ENCODE results near the gene ARHGEF18. TPM values are rescaled to one million over a fixed set of nuclear protein-coding genes. Genes with fewer than 3 reads are reported as not detected.

Gene ARHGEF18
- total RNA-seq, 1 experiment from 2014 or later: 77.4 TPM

GRCh38 chr19:7327802-7328201 lies 20.9 kb upstream of the ARHGEF18 start:
- intact Hi-C loops (cut with micrococcal nuclease; ENCODE audit: unreplicated experiment): no loop called here
- H3K9me3 ChIP-seq (ENCODE audit: insufficient read depth, low read depth): no peaks in the 10 kb centered on the region
- no peaks in the 10 kb centered on the region for H3K9me2 ChIP-seq (ENCODE audit: insufficient read depth)
- ChIA-PET CTCF (interaction anchor here (0.6 kb wide), 1 partner anchor 8 kb away, joined by 5 read pairs; no protein-coding TSS in a partner anchor), POLR2A (ENCODE audit: unreplicated experiment) (interaction anchor here (0.6 kb wide), 1 partner anchor 44 kb away, joined by 3 read pairs; no protein-coding TSS in a partner anchor)
- H2AFZ ChIP-seq: no peak overlapping the region
- no peak for TF ChIP-seq EZH2 (IDR thresholded peaks at IDR 0.05; ENCODE audit: low read depth)
- TF ChIP-seq CTCF (conservative IDR thresholded peaks at IDR 0.05): no peak
- H3K4me2 ChIP-seq: no peak overlapping the region
- no peaks in the 10 kb centered on the region for H3K79me2 ChIP-seq (ENCODE audit: low read depth)
- H4K20me1 ChIP-seq (ENCODE audit: insufficient read depth): no peaks in the 10 kb centered on the region
- no peaks in the 10 kb centered on the region for H3K27me3 ChIP-seq (ENCODE audit: insufficient read depth, low read depth)
- no peak overlapping the region for H3K4me3 ChIP-seq
- no TSS peak for BruUV-seq (replicated peaks)
- H3K27ac ChIP-seq: no peak overlapping the region
- no peaks in the 10 kb centered on the region for H3K36me3 ChIP-seq (ENCODE audit: low read depth)
- no peaks in the 10 kb centered on the region for H3F3A ChIP-seq (ENCODE audit: insufficient read depth, low read depth)
- DNase-seq: no peak
- H3K4me1 ChIP-seq (replicated peaks; ENCODE audit: insufficient read depth): no peaks in the 10 kb centered on the region

GRCh38 chr19:7328647-7329046 lies 20.1 kb upstream of the ARHGEF18 start:
- Histone ChIP-seq H2AFZ (no peak overlapping the region), H3K4me1 (replicated peaks; ENCODE audit: insufficient read depth) (no peaks in the 10 kb centered on the region), H3K27me3 (ENCODE audit: insufficient read depth, low read depth) (no peaks in the 10 kb centered on the region), H3F3A (ENCODE audit: insufficient read depth, low read depth) (no peaks in the 10 kb centered on the region), H3K9me3 (ENCODE audit: insufficient read depth, low read depth) (no peaks in the 10 kb centered on the region), H4K20me1 (ENCODE audit: insufficient read depth) (no peaks in the 10 kb centered on the region), H3K4me2 (no peak overlapping the region), H3K36me3 (ENCODE audit: low read depth) (no peaks in the 10 kb centered on the region), H3K79me2 (ENCODE audit: low read depth) (no peaks in the 10 kb centered on the region), H3K4me3 (no peak overlapping the region), H3K27ac (no peak overlapping the region), H3K9me2 (ENCODE audit: insufficient read depth) (no peaks in the 10 kb centered on the region)
- no TSS peak for BruUV-seq (replicated peaks)
- POLR2A ChIA-PET (ENCODE audit: unreplicated experiment): interaction anchor here (0.6 kb wide), 1 partner anchor 44 kb away, joined by 3 read pairs; no protein-coding TSS in a partner anchor
- DNase-seq: no peak
- intact Hi-C loops (cut with micrococcal nuclease; ENCODE audit: unreplicated experiment): no loop called here
- CTCF ChIA-PET: interaction anchor here (0.6 kb wide), 1 partner anchor 7 kb away, joined by 5 read pairs; no protein-coding TSS in a partner anchor
- TF ChIP-seq CTCF (conservative IDR thresholded peaks at IDR 0.05): no peak
- no peak for TF ChIP-seq EZH2 (IDR thresholded peaks at IDR 0.05; ENCODE audit: low read depth)

GRCh38 chr19:7331446-7331845 lies 17.3 kb upstream of the ARHGEF18 start:
- no peaks in the 10 kb centered on the region for H3K79me2 ChIP-seq (ENCODE audit: low read depth)
- intact Hi-C loops (cut with micrococcal nuclease; ENCODE audit: unreplicated experiment): no loop called here
- no peak overlapping the region for H2AFZ ChIP-seq
- H3K36me3 ChIP-seq (ENCODE audit: low read depth): no peaks in the 10 kb centered on the region
- no peak for TF ChIP-seq EZH2 (IDR thresholded peaks at IDR 0.05; ENCODE audit: low read depth)
- BruUV-seq (replicated peaks): no TSS peak
- no peaks in the 10 kb centered on the region for H3F3A ChIP-seq (ENCODE audit: insufficient read depth, low read depth)
- H3K9me3 ChIP-seq (ENCODE audit: insufficient read depth, low read depth): no peaks in the 10 kb centered on the region
- POLR2A ChIA-PET (ENCODE audit: unreplicated experiment): no interaction called here
- CTCF ChIA-PET: no interaction called here
- H3K9me2 ChIP-seq (ENCODE audit: insufficient read depth): no peaks in the 10 kb centered on the region
- H3K4me3 ChIP-seq: no peak overlapping the region
- H3K27me3 ChIP-seq (ENCODE audit: insufficient read depth, low read depth): no peaks in the 10 kb centered on the region
- no peaks in the 10 kb centered on the region for H3K4me1 ChIP-seq (replicated peaks; ENCODE audit: insufficient read depth)
- no peak for DNase-seq
- no peak overlapping the region for H3K27ac ChIP-seq
- H4K20me1 ChIP-seq (ENCODE audit: insufficient read depth): no peaks in the 10 kb centered on the region
- H3K4me2 ChIP-seq: no peak overlapping the region
